HS-5 (cell line): ENCODE measurements around the gene TMEM45A.

Experiments
- DNase-seq: peaks from one replicate; pipeline ENCODE4 v3.0.0-alpha.2; 2012; ENCODE audit warnings: low read depth

TMEM45A gene

GRCh38 chr3:100613721-100614390 lies 121.4 kb downstream of the TMEM45A start:
- DNase-seq, result no peak

GRCh38 chr3:100614941-100615340 lies 122.5 kb downstream of the TMEM45A start:
- DNase-seq, result no peak

- no peak for DNase-seq
Measured at GRCh38 chr3:100615684-100616083, 123.3 kb downstream of the TMEM45A start.

GRCh38 chr3:100621251-100621650 lies 128.8 kb downstream of the TMEM45A start:
- DNase-seq, result no peak
